ENCODE measurements around the gene FBXO21.
"Not testable (repeated sequence)": the region's sequence is repeated elsewhere in the genome, so short reads cannot be mapped to it uniquely, and the experiment has no call there.

Gene FBXO21

GRCh38 chr12:117111821-117112595 is 78.3 kb downstream of the FBXO21 start:
- no peak for FAIRE-seq
- no peak for DNase-seq (ENCODE audit: insufficient read length, low spot score)

- DNase-seq (ENCODE audit: insufficient read length, low spot score) = no peak
- no peak for FAIRE-seq
Measured at GRCh38 chr12:117111386-117111785, 78.9 kb downstream of the FBXO21 start.

DNA sequence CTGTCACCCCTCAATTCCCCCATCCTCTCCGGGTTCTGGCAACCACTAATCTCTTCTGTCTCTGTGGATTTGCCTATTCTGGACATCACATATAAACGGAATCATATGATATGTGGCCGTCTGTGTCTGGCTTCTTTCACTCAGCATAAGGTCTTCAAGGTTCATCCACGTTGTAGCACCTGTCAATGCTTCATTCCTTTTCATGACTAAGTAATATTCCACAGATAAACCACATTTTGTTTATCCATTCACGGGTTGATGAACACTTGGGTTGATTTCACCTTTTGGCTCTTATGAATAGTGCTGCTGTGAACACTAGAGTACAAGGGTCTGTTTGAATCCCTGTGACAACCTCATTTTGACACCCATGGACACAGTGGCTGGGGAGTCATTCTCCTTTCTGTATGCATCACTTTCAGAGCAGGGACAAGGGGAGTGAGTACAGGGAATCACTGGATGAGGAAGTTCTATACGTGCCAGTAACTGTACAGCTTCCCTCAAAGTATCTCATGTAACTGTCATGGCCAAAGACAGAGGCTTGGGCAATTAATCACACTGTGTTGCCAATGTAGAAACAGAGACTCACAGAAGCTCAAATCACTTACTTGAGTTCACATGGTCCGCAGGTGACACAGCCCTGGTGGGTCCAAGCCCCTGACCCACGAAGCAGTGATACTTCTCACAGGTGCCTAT is 80.2 kb downstream of the FBXO21 start:
- no peak for FAIRE-seq
- no peak for DNase-seq (ENCODE audit: insufficient read length, low spot score)

GRCh38 chr12:117105902-117106301 is 84.4 kb downstream of the FBXO21 start:
- no peak for FAIRE-seq

DNA sequence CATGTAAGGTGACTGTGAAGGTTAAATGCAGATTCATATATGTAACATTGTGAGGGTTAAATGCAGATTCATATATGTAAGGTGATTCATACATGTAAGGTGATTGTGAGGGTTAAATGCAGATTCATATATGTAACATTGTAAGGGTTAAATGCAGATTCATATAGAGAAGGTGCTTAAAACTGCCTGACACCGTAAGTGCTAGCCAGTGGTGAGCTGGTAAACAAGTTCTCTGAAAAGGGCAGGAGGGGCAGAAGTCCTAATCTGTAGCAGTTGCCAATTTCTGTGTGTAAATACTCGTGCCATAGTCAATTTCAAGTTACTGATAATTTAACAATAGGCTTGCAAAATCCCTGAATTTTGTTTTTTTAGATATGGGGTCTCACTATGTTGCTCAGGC is 86.3 kb downstream of the FBXO21 start:
- not testable (repeated sequence) for DNase-seq (ENCODE audit: insufficient read length, low spot score); FAIRE-seq

More at GRCh38 chr12:117105902-117106301, 84.4 kb downstream of the FBXO21 start:
- no peak for DNase-seq (ENCODE audit: insufficient read length, low spot score)

- FAIRE-seq (no peak), DNase-seq (ENCODE audit: insufficient read length, low spot score) (no peak)
Measured at GRCh38 chr12:117102800-117103181, 87.5 kb downstream of the FBXO21 start.

DNA sequence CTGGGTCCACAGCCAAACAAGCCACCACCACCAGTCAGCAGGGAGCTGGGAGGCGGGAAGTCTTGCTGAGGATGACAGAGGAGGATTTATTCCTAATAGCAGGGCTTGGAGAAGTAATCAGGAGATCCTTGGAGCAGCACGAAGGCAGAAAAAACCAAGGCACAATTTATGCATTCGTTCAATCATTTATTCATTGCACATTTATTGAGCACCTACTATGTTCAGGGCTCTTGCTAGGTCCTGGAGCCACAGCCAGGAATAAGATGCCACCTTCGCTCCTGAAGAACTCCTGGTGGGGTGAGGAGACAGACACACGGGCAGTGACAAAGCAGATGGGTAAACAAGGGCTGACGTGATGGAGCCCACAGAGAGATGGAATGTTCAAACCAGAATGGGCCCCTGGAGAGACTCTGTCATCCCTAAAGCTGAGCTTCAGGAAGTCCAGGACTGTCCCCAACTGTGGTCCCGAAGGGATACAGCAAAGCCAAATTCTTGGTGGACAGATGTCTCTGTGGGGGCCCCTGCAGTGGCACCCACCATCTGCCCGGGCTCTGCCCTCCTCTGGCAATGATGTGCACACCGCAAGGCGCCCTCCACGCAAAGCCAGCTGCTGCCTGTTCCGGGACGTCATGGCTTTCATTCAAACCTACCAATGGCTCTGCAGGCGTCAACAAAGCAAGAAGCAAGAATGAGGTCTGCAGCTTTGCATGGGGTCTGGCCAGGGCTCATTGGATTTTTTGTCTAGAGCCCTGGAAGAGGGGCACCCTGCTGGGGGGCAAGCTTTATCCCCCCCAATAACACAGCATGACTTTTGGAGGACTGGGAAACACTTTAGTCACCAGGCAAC is 88.1 kb downstream of the FBXO21 start:
- FAIRE-seq (no peak), DNase-seq (ENCODE audit: insufficient read length, low spot score) (no peak)

GRCh38 chr12:117100851-117101673 is 89.2 kb downstream of the FBXO21 start:
- no peak for FAIRE-seq

GRCh38 chr12:117100251-117100650 is 90.0 kb downstream of the FBXO21 start:
- no peak for FAIRE-seq
- no peak for DNase-seq (ENCODE audit: insufficient read length, low spot score)

More at GRCh38 chr12:117100851-117101673, 89.2 kb downstream of the FBXO21 start:
- no peak for DNase-seq (ENCODE audit: insufficient read length, low spot score)

GRCh38 chr12:117098361-117099217 is 91.7 kb downstream of the FBXO21 start:
- no peak for FAIRE-seq

DNA sequence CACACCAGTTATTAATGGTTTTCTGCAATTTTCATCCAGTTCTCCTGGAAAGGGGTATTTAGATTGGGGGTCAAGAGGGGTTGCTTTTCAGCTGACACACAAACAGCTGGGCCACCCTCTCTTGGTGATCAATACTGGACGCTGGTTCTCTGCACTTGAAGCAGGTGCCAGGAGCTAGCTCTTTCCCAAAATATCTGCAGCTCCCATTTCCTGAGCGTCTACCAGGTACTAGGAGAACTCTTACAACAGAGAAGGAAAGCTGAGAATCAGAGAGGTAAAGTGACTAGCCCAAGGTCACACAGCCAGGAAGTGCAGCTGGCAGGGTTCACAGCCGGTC is 92.3 kb downstream of the FBXO21 start:
- no peak for FAIRE-seq

More at GRCh38 chr12:117098361-117099217, 91.7 kb downstream of the FBXO21 start:
- DNase-seq (ENCODE audit: insufficient read length, low spot score) = peak; percentile 44

DNA sequence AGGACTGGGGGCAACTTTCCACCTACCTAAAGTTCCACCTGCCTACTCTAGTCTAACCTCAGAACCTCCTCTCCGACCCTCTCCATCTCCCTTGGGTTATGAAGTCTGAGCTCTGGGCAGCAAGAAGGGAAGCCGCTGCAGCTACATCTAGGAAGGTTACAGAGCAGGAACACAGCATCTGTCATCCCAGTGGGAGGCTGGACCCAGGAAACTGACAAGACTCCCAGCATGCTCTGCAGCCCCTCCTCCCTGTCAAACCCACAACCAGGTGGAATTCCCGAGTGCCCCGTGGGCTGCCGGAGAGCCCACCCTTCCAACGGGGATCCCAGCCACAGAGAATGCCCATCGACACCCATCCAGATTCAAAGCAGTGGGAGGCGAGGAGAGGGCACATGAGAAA is 93.1 kb downstream of the FBXO21 start:
- FAIRE-seq (no peak), DNase-seq (ENCODE audit: insufficient read length, low spot score) (no peak)

More for the DNA sequence above, 92.3 kb downstream of the FBXO21 start:
- DNase-seq (ENCODE audit: insufficient read length, low spot score) = no peak

- FAIRE-seq (no peak), DNase-seq (ENCODE audit: insufficient read length, low spot score) (no peak)
Measured at GRCh38 chr12:117096501-117097042, 93.7 kb downstream of the FBXO21 start.

GRCh38 chr12:117095191-117095590 is 95.1 kb downstream of the FBXO21 start:
- FAIRE-seq; DNase-seq (ENCODE audit: insufficient read length, low spot score): not testable (repeated sequence)

DNA sequence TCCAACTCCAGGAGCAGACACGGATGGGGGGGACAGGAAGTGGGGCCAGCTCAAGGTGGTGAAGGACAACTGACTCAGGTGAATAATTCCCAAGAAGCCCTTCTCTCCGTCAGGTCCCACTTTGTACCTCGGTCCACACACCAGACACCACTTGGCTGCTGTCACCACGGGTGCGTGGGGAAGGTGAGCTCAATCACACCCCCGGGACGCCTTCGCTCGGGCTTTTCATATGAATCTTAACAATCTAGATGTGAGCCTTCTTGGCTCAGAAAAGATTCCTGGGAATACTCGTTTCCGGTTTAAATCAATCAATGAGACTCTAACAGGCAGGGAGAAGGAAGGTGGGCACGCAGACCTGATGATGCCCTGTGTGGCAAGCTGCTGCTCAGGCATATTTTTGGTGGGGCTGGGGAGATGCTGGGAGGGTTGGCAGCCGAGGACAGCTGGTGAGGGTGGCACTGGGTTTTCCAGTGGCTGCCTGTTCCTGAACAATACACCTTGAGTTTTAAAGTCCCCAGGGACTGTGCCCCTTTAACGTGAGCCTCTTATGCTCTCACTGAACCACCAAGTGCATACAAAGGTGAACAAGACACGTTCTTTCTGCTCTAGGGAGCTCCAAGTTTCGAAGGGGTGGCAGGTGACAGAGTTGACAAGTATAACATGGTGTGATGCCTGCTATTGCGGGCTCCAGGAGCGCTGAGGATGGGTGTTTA is 96.2 kb downstream of the FBXO21 start:
- no peak for DNase-seq (ENCODE audit: insufficient read length, low spot score)
- no peak for FAIRE-seq

DNA sequence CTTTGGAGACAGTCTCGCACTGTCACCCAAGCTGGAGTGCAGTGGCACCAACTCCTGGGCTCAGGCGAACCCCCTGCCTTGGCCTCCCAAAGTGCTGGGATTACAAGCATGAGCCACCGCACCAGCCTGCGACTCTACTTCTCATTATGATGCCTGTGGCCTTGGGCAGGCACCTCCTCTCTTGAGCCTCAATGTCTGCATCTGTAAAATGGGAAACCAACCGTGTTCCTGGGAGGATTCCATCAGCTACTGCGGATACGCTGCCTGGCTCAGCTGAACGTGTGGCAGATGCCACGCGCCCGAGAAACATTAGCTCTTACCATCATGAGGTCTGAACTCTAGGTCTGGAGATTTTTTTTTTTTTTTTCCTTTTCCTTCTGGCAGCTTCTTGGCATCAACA is 96.8 kb downstream of the FBXO21 start:
- no peak for DNase-seq (ENCODE audit: insufficient read length, low spot score)
- FAIRE-seq = no peak

DNA sequence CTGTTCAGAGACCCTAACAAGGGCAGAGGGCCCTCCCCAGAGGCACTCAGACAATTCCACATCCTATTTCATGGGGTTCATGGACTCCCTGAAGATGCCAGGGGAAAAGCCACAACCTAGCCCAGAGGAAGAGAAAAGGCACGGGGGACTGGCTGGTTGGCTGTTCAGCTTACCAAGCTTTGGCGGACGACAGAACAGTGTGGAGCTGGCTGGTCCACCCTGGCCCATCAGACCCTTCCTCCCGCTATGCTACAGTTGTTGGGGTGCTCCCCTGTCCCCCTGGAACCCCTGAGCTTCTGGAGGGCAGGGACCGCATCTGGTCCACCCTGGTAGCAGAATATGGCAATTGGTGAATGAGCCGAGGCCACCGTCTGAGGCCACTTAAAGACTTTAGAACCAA is 97.4 kb downstream of the FBXO21 start:
- FAIRE-seq (no peak), DNase-seq (ENCODE audit: insufficient read length, low spot score) (no peak)

- no peak for FAIRE-seq
- no peak for DNase-seq (ENCODE audit: insufficient read length, low spot score)
Measured at GRCh38 chr12:117092511-117092780, 97.8 kb downstream of the FBXO21 start.

Measured in GM19239 (cell line).